Dedifferentiated amniotic fluid mesenchymal stem cell (primary cell): ENCODE data around the gene GLUL.
"Not testable (repeated sequence)": the region's sequence is repeated elsewhere in the genome, so short reads cannot be mapped to it uniquely, and the experiment has no call there.

ENCODE experiments used
- DNase-seq: peaks from one replicate; pipeline ENCODE4 v3.0.0-alpha.2; 2016; ENCODE audit errors: extremely low spot score

Gene GLUL

GRCh38 chr1:182394055-182394775, 2.6 kb upstream of the GLUL start:
- no peak for DNase-seq

GRCh38 chr1:182392050-182393028, 749 bp upstream of the GLUL start:
- DNase-seq: no peak

- DNase-seq: no peak
These were observed 595 bp downstream of the GLUL start for GRCh38 chr1:182391028-182391361.

DNA sequence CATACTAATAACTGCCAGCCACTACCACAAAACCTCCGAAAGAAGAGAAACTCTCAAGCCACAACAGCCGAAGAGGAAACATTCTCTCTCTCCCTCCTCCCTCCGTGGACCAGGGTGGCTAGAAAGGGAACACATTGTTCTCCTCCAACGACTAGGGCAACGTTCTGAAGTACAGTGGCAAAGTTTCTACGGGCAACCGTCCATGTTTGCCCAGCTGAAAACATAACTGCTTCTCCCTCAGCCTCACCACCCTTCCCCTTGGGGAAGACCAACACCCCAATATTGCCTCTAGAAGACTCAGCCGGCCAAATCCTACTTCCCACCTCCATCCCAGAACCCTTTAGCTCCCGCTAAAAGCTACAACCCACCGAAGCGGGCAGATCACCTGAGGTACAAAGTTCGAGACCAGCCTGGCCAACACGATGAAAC, 2.0 kb downstream of the GLUL start:
- no peak for DNase-seq

DNA sequence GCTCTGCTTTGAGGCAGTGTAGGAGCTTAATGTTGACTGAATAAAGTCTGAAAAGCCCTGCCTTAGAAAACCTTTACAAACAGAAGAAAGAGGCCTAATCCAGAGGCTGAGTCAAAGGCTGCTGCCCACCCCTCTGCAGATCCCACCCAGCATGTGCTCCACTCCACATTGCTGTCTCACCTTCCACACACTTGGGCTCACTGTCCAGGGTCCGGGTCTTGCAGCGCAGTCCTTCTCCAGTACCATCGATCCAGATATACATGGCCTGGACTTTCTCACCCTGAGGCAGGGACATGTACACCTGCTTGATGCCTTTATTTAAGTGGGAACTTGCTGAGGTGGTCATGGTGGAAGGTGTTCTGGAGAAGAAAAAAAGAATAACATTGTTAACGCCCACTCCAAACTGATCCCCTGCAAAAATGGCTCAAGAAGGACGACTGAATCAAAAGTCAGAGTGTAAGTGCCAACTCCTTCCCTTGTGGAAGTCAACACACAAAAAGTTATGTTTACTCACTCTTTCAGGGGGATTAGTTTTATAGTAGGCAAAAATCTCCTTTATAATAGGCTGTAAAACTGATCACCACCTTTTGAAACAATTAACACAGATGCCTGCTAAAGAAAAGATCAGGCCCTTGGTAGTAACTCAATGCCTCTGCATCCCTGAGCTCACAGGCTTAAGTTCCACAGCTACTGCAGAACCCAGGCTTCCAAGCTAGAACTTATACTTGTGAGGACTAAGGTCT, 3.0 kb downstream of the GLUL start:
- no peak for DNase-seq

DNA sequence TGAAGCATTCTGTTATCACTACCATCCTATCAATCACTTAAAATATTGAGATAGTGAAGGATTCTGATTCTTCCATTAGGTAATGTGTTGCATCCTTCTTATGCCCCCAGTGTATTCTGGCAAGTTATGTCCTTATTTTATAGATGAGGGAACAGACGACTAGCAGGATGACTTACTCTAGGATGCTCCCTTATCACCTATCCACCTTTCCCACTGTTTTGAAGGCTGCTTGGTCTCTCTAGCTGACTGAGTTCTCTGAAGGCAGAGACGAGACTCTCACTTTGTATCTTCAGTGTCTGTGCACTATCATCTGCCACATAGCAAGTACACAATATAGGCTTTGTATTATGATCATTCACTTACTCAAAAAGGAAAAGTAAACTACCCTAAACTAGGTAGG, 4.0 kb downstream of the GLUL start:
- no peak for DNase-seq

DNA sequence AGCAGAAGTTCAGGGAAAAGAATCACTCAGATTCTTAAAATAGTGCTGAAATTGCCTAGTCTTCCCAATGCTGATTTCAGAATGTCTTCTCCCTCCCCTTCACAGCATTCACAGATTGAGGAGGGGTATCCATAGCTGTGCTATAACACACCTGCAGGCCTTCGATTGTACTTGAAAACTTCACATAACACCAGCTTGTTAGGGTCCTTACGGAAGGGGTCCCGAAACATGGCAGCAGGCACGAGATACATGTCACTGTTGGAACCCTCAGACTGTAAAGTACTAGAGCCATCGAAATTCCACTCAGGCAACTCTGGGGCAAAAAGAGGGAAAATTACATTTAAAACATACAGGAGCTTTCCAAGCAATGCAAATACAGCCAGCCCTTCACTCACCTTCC, 4.6 kb downstream of the GLUL start:
- DNase-seq: no peak

DNA sequence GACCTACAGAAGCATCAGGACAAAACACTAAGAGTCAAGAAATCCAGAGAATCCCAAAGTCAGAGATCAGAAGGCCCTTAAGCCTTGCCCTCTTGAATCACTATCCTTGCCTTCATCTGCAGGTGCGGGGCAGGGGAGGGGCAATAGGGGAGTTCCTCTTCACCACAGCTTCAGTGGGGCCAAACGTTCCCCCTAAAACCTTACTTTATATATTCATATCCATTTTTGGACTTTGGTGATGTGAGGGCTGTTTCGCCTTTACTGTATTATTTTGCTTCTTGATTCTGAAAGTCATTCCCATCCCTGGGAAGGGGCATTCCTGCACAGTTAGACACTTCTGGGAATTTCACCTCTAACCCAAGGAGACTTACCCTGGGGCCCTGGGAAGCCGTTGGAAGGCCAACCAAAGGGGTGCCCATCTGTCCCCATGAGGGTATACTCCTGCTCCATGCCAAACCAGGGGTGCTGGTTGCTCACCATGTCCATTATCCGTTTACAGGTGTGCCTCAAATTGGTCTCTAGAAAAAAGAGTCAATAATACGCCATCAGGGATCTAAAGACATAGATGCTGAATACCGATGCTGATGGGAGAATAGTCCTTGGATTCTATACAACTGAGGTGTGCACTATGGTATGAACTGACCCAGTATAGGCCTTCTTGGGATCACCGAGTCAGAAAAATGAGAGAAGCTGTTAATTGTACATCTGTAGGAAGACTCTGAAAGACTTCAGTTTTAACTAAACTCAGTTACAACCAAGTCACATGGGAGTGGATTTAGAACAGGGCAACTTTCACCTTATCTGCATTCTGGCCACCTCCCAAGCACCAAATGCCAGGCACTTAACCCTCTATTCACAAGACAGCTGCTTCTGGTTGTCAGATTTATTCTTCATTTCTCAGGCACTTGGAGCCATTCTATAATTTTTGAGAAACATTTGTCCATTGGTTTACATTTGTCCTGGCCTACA, 5.4 kb downstream of the GLUL start:
- DNase-seq: no peak

DNA sequence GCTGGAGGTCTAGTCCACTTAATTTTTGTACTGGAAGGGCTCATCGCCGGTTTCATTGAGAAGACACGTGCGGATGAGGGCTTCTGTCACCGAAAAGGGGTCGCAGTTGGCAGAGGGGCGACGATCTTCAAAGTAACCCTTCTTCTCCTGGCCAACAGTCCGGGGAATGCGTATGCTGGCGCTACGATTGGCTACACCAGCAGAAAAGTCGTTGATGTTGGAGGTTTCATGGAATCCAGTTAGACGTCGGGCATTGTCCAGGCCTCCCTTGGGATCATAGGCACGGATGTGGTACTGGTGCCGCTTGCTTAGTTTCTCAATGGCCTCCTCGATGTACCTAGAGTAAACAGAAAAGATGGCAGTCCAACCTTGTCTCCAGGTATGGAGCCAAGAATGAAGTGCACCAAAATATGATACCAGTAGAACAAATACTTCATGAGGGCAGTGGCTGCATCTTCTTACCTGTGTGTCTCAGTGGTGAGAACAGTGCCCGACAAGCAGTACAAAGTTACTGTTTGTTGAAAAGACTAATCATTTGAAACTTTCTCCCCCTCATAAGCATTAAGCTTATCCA, 7.1 kb downstream of the GLUL start:
- no peak for DNase-seq

DNA sequence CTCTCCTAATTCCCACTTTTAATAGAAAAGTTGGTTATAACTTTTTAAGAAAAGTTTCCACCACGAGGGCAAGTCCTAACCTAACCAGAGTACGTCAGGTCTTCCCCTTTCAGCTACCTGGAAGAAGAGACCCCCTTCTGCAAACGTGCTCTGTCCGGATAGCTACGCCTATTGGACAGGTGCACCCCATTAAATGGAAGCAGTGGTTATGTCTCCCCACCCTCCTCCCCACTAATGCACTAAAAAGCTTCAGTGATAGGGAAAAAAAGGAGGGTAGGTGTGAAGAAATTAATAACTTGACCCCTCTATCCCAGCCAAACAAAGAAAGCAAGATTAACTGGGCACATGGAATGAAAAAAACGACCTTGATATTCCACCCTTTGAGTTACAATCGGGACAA, 7.7 kb downstream of the GLUL start:
- DNase-seq: no peak

- DNase-seq: no peak
These were observed 8.4 kb downstream of the GLUL start for GRCh38 chr1:182383037-182383661.

DNA sequence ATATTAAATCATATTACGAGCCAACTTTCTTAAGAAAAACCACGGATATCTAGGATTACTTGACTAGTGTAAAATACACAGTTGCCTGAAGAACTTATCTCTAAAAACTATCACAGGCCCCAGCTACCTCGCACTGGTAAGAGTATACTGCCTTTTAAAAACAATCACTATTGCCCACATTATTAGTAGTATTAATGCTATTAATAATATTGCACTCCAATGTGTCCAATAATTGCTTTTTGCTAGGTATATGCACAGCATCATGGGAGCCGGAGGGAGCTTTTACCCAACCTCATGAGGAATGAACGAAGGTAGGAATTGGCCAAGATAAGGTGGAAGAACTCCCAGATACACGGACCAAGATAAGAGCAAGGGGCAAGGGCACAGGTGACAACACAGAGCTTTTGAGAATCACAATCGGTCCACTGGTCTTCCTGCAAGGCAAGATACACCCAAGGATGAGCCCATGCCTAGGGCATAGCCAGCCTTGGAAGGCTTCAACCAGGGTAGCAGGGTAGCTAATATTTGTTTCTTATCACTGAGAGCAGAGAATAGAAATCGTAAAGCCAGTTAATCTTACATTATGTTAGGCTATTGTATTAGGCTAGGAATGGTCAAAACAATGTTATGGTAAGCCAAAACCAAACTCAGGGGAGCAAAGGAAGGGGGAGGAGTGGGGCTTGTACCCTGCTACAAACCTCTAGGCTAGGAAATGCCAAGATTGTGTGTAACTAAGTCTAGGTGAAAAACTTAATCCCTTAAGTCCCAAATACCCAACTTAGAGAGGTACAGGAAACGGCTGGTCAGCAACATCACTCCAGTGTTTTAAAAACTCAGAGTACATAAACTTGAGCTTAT, 9.4 kb downstream of the GLUL start:
- no peak for DNase-seq

- no peak for DNase-seq
These were observed 11.4 kb downstream of the GLUL start for GRCh38 chr1:182380199-182380598.

GRCh38 chr1:182379781-182380180, 11.8 kb downstream of the GLUL start:
- DNase-seq: not testable (repeated sequence)

- DNase-seq: no peak
These were observed 14.5 kb downstream of the GLUL start for GRCh38 chr1:182376936-182377574.

- DNase-seq: no peak
These were observed 17.3 kb downstream of the GLUL start for GRCh38 chr1:182374101-182374834.

- no peak for DNase-seq
These were observed 21.1 kb downstream of the GLUL start for GRCh38 chr1:182370532-182370931.

DNA sequence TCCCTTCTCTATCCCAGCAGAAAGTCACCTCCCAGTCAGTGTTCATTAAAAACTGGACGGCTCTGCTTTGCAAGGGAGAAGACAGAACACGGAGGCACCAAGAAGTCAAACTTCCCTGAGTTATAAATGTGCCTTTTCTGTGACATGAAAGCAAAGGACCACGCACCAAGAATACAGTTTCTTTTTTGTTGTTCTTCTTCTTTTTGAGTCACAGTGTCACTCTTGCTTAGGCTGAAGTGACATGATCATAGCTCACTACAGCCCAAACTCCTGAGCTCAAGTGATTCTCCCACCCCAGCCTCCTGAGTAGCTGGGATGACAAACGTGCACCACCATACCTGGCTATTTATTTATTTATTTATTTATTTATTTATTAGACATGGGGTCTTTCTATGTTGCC, 22.7 kb downstream of the GLUL start:
- DNase-seq: no peak
